Left ventricle myocardium inferior (tissue), 1 donor: ENCODE data around the gene SYNGR1. TPM values are rescaled to one million over a fixed set of nuclear protein-coding genes. Genes with fewer than 3 reads are reported as not detected.
A peak's percentile ranks its signal among the peaks of the same experiment; 100 is the strongest.

Source experiments
- DNase-seq: peaks from one replicate; pipeline ENCODE4 v3.0.0-alpha.2; 2020
- H3K27ac ChIP-seq: fragments of 200-600 bp; replicated peaks from 2 replicates; pipeline ENCODE4 v1.8.0; 2021
- H3K27me3 ChIP-seq: fragments of 200-600 bp; 2 replicates; pipeline ENCODE4 v1.8.0; 2021; ENCODE audit warnings: low read depth
- H3K36me3 ChIP-seq: fragments of 200-600 bp; 2 replicates; pipeline ENCODE4 v1.8.0; 2021
- H3K4me1 ChIP-seq: fragments of 200-600 bp; 2 replicates; pipeline ENCODE4 v1.8.0; 2021
- H3K4me3 ChIP-seq: fragments of 200-600 bp; 2 replicates; pipeline ENCODE4 v1.8.0; 2021; ENCODE audit warnings: mild to moderate bottlenecking, moderate library complexity
- H3K9me3 ChIP-seq: fragments of 200-600 bp; replicated peaks from 2 replicates; pipeline ENCODE4 v1.8.0; 2021
- CTCF ChIP-seq: fragments of 200-600 bp; IDR thresholded peaks from 2 replicates; pipeline ENCODE4 v1.8.0; 2021; ENCODE audit warnings: antibody characterized with exemption, mild to moderate bottlenecking, borderline replicate concordance
- intact Hi-C: fragments of 100-400 bp; cut with micrococcal nuclease; formaldehyde crosslinking; loops from one replicate; pipeline ENCODE4 v1.11.0; 2022
- total RNA-seq: library from RNA; stranded (reverse); fragmentation: NEBNext Ultra II Directional; extraction: Animal tissue kit (Norgen Biotek cat#: 25700); gene quantifications from one replicate; pipeline ENCODE4 v1.2.1, GENCODE V29; 2021
- donor health status: DM: no; HTN: yes; CAD: no; lungs with severe emphysema.

The SYNGR1 gene
- total RNA-seq, 1 donor from 2014 or later = 37.7 TPM

GRCh38 chr22:39345231-39345630 is 4.6 kb upstream of the SYNGR1 start:
- H3K36me3 ChIP-seq = no peaks in the 10 kb centered on the region
- no peaks in the 10 kb centered on the region for H3K9me3 ChIP-seq
- no peak overlapping the region for H3K27ac ChIP-seq
- peaks cover 10% of the 10 kb centered on the region for H3K27me3 ChIP-seq
- no peak overlapping the region for H3K4me3 ChIP-seq
- intact Hi-C loops = loop anchor here (10.0 kb wide), 1 partner anchor 170 kb away; no protein-coding TSS in a partner anchor
- no peak for TF ChIP-seq CTCF
- H3K4me1 ChIP-seq = peaks cover 17% of the 10 kb centered on the region
- DNase-seq = no peak

GRCh38 chr22:39348909-39349505 is 784 bp upstream of the SYNGR1 start:
- peak overlapping the region; percentile 73 for H3K27ac ChIP-seq
- H3K4me3 ChIP-seq = peak overlapping the region; percentile 87
- DNase-seq = peak; percentile 33
- intact Hi-C loops = loop anchor here (10.0 kb wide), 1 partner anchor 166 kb away; no protein-coding TSS in a partner anchor
- H3K36me3 ChIP-seq = no peaks in the 10 kb centered on the region
- no peak for TF ChIP-seq CTCF
- peaks cover 28% of the 10 kb centered on the region for H3K4me1 ChIP-seq
- H3K27me3 ChIP-seq = peaks cover 10% of the 10 kb centered on the region
- no peaks in the 10 kb centered on the region for H3K9me3 ChIP-seq

GRCh38 chr22:39349506-39349966 is 255 bp upstream of the SYNGR1 start:
- no peaks in the 10 kb centered on the region for H3K36me3 ChIP-seq
- H3K9me3 ChIP-seq = no peaks in the 10 kb centered on the region
- intact Hi-C loops = loop anchor here (10.0 kb wide), 1 partner anchor 165 kb away; no protein-coding TSS in a partner anchor
- no peak for TF ChIP-seq CTCF
- H3K27ac ChIP-seq = peak overlapping the region; percentile 82
- H3K4me3 ChIP-seq = peak overlapping the region; percentile 87
- peaks cover 28% of the 10 kb centered on the region for H3K4me1 ChIP-seq
- peak; percentile 44 for DNase-seq
- peaks cover 10% of the 10 kb centered on the region for H3K27me3 ChIP-seq

GRCh38 chr22:39350757-39351688 is 1.2 kb downstream of the SYNGR1 start:
- no peaks in the 10 kb centered on the region for H3K9me3 ChIP-seq
- no peak for TF ChIP-seq CTCF
- peak overlapping the region; percentile 87 for H3K4me3 ChIP-seq
- H3K27me3 ChIP-seq = peaks cover 2% of the 10 kb centered on the region
- H3K27ac ChIP-seq = peak overlapping the region; percentile 82
- H3K4me1 ChIP-seq = peaks cover 28% of the 10 kb centered on the region
- H3K36me3 ChIP-seq = no peaks in the 10 kb centered on the region
- intact Hi-C loops = no loop called here
- DNase-seq = no peak

GRCh38 chr22:39351689-39352214 is 2.0 kb downstream of the SYNGR1 start:
- intact Hi-C loops = no loop called here
- H3K27me3 ChIP-seq = no peaks in the 10 kb centered on the region
- DNase-seq = no peak
- peak overlapping the region; percentile 5 for H3K27ac ChIP-seq
- peaks cover 28% of the 10 kb centered on the region for H3K4me1 ChIP-seq
- no peaks in the 10 kb centered on the region for H3K9me3 ChIP-seq
- peak overlapping the region; percentile 87 for H3K4me3 ChIP-seq
- no peak for TF ChIP-seq CTCF
- H3K36me3 ChIP-seq = no peaks in the 10 kb centered on the region
